Panc1 (cell line): ENCODE data around the gene TMEM120B. TPM values are rescaled to one million over a fixed set of nuclear protein-coding genes. Genes with fewer than 3 reads are reported as not detected.

Experiments used
- ATAC-seq: fragments of 200-7000 bp; cut with Tn5 transposase; 2 replicates; pipeline ENCODE4 v1.9.1; 2020; ENCODE audit warnings: mild to moderate bottlenecking, moderate library complexity
- BruUV-seq: library from RNA; stranded (reverse); fragments of 400-500 nt; replicated peaks from 2 replicates; lab custom pipeline; 2021; lab: Mats Ljungman, UMichigan
- CTCF ChIA-PET: fragments of 300-600 bp; sonication (Branson Sonifier 250); formaldehyde crosslinking; loops from one replicate; lab custom pipeline; 2022; ENCODE audit warnings: antibody characterized with exemption; lab: Charles Lee
- POLR2A ChIA-PET: fragments of 300-600 bp; sonication (Branson Sonifier 250); formaldehyde crosslinking; loops from one replicate; lab custom pipeline; 2022; ENCODE audit warnings: antibody characterized with exemption; lab: Charles Lee
- DNase-seq: peaks from one replicate; pipeline ENCODE4 v3.0.0-alpha.2; 2010; ENCODE audit warnings: low read depth, low spot score
- H3K27ac ChIP-seq: 2 replicates; pipeline ENCODE4 v1.5.1; 2011; ENCODE audit warnings: mild to moderate bottlenecking, low read length, inconsistent platforms
- H3K27me3 ChIP-seq: fragments of 200-500 bp; sonication (Bioruptor generic); 2 replicates; pipeline ENCODE4 v1.6.0; 2014; ENCODE audit warnings: low read length, inconsistent platforms; ENCODE audit not compliant: control insufficient read depth, insufficient read depth
- H3K36me3 ChIP-seq: fragments of 200-500 bp; sonication (Bioruptor generic); 2 replicates; pipeline ENCODE4 v1.5.1; 2014; ENCODE audit warnings: inconsistent platforms, mild to moderate bottlenecking, low read length, moderate library complexity; ENCODE audit not compliant: control insufficient read depth, insufficient read depth
- H3K4me1 ChIP-seq: 2 replicates; pipeline ENCODE4 v1.5.1; 2011; ENCODE audit warnings: inconsistent platforms, mild to moderate bottlenecking, low read length, moderate library complexity; ENCODE audit not compliant: control insufficient read depth, insufficient read depth
- H3K4me3 ChIP-seq, 2 experiments: 2 replicates each; pipeline ENCODE4 v1.5.1; 2011 to 2012; ENCODE audit warnings: low read depth in 2 of 2, low read length in 2 of 2, mild to moderate bottlenecking in 2 of 2, inconsistent platforms in 1 of 2, moderate library complexity in 1 of 2
- H3K9me3 ChIP-seq: fragments of 200-500 bp; sonication (Bioruptor generic); 2 replicates; pipeline ENCODE4 v1.5.1; 2014; ENCODE audit warnings: low read depth, mild to moderate bottlenecking, inconsistent platforms, low read length, moderate library complexity; ENCODE audit not compliant: control insufficient read depth, insufficient read depth
- CTCF ChIP-seq: fragments of 450-650 bp; IDR thresholded peaks from 2 replicates; pipeline ENCODE4 v1.5.1; 2017; ENCODE audit warnings: mild to moderate bottlenecking
- POLR2AphosphoS5 ChIP-seq: IDR thresholded peaks from 2 replicates; pipeline ENCODE4 v1.6.1; 2012; ENCODE audit warnings: mild to moderate bottlenecking, low read depth, low read length, moderate library complexity
- REST ChIP-seq, 2 experiments: IDR thresholded peaks; 2 replicates each; pipeline ENCODE4 v1.6.1; 2011 to 2012; ENCODE audit warnings: low read depth in 2 of 2, control low read depth in 1 of 2, low read length in 1 of 2, mild to moderate bottlenecking in 1 of 2, moderate library complexity in 1 of 2; ENCODE audit not compliant: insufficient read depth in 1 of 2
- SIN3A ChIP-seq: IDR thresholded peaks from 2 replicates; pipeline ENCODE4 v1.6.1; 2012; ENCODE audit warnings: low read depth, mild to moderate bottlenecking, low read length, moderate library complexity, borderline replicate concordance; ENCODE audit not compliant: insufficient read depth
- TCF7L2 ChIP-seq: IDR thresholded peaks from 2 replicates; pipeline ENCODE4 v1.6.1; 2011; ENCODE audit warnings: mild to moderate bottlenecking, low read depth, low read length, inconsistent platforms
- in situ Hi-C: cut with HindIII; loops from 2 replicates; pipeline ENCODE4 v1.10.0; 2016; ENCODE audit warnings: low sequenced_read_pairs, low pct_unique_long_range_greater_than_20kb
- intact Hi-C: fragments of 100-400 bp; cut with micrococcal nuclease; formaldehyde crosslinking; loops from one replicate; pipeline ENCODE4 v1.10.0; 2022; ENCODE audit not compliant: unreplicated experiment
- total RNA-seq: library from RNA; stranded (reverse); gene quantifications from one replicate; pipeline ENCODE4 v1.2.1, GENCODE V29; 2021; ENCODE audit not compliant: unreplicated experiment

The TMEM120B gene
- total RNA-seq, 1 experiment from 2014 or later = 22.3 TPM

GRCh38 chr12:121731473-121731872 lies 18.9 kb downstream of the TMEM120B start:
- Histone ChIP-seq H3K4me3 (no peak overlapping the region), H3K27ac (no peak overlapping the region), H3K36me3 (no peaks in the 10 kb centered on the region), H3K9me3 (no peaks in the 10 kb centered on the region), H3K4me1 (no peaks in the 10 kb centered on the region), H3K27me3 (no peaks in the 10 kb centered on the region)
- BruUV-seq = no TSS peak
- in situ Hi-C loops (no loop called here), intact Hi-C loops (no loop called here)
- POLR2A ChIA-PET = no interaction called here
- DNase-seq = no peak
- no peak for ATAC-seq
- CTCF ChIA-PET = no interaction called here
- TF ChIP-seq POLR2AphosphoS5 (no peak), TCF7L2 (no peak), CTCF (no peak), REST (IDR thresholded peaks at IDR 0.05; ENCODE audit: insufficient read depth in 1 of 2, low read depth in 2 of 2, low read length in 1 of 2) (no peak), SIN3A (no peak)

GRCh38 chr12:121733849-121734248 lies 21.3 kb downstream of the TMEM120B start:
- H3K9me3 ChIP-seq = no peaks in the 10 kb centered on the region
- ATAC-seq = no peak
- intact Hi-C loops (no loop called here), in situ Hi-C loops (no loop called here)
- no peaks in the 10 kb centered on the region for H3K4me1 ChIP-seq
- no peak overlapping the region for H3K4me3 ChIP-seq
- TF ChIP-seq POLR2AphosphoS5 (no peak), TCF7L2 (no peak), SIN3A (no peak), CTCF (no peak), REST (IDR thresholded peaks at IDR 0.05; ENCODE audit: insufficient read depth in 1 of 2, low read depth in 2 of 2, low read length in 1 of 2) (no peak)
- no peak overlapping the region for H3K27ac ChIP-seq
- no peaks in the 10 kb centered on the region for H3K27me3 ChIP-seq
- no peak for DNase-seq
- no TSS peak for BruUV-seq
- CTCF ChIA-PET = no interaction called here
- POLR2A ChIA-PET = no interaction called here
- no peaks in the 10 kb centered on the region for H3K36me3 ChIP-seq
